NOMO-1 treated with dmso at 0.1 percent for 144 hours (cell line): Measurements from ENCODE around the gene REEP2.
"Not testable (repeated sequence)": the region's sequence is repeated elsewhere in the genome, so short reads cannot be mapped to it uniquely, and the experiment has no call there.

ENCODE experiments used
- DNase-seq: peaks from one replicate; lab custom pipeline; 2025; ENCODE audit not compliant: unreplicated experiment; lab: John Stamatoyannopoulos, UW

REEP2 gene

DNA sequence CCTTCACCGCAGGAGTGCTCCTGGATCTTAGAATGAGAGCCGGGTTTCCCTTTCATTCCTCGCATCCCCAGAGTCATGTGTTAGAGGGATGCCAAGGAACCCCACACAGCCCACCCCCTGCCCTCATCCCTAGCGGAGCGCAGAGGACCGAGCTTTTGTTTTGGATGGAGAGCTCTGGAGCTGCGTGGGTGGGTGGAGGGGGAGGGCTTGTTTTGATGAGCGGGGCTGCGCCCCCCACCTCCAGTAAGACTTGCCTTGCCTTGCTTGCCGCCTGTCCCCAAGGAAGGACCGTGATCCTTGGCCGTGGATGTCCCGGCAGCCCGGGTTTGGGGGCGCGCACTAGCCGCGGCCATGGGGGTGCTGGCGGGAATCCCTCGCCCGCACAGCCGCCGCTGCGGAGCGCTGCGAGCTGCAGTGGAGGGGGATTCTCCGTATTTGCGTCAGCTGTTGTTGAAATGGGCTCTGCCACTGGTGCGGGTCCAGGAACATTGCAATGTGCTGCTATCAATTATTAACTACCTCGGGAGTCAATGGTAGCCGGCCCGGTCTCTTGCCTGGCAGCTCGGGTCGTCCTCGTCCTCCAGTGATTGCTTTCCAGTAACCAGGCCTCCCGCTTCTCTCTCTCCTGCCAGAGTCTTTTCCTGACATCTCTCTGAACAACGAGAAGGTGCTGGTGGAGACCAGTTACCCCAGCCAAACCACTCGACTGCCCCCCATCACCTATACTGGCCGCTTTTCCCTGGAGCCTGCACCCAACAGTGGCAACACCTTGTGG is 27.5 kb downstream of the REEP2 start:
- no peak for DNase-seq

DNA sequence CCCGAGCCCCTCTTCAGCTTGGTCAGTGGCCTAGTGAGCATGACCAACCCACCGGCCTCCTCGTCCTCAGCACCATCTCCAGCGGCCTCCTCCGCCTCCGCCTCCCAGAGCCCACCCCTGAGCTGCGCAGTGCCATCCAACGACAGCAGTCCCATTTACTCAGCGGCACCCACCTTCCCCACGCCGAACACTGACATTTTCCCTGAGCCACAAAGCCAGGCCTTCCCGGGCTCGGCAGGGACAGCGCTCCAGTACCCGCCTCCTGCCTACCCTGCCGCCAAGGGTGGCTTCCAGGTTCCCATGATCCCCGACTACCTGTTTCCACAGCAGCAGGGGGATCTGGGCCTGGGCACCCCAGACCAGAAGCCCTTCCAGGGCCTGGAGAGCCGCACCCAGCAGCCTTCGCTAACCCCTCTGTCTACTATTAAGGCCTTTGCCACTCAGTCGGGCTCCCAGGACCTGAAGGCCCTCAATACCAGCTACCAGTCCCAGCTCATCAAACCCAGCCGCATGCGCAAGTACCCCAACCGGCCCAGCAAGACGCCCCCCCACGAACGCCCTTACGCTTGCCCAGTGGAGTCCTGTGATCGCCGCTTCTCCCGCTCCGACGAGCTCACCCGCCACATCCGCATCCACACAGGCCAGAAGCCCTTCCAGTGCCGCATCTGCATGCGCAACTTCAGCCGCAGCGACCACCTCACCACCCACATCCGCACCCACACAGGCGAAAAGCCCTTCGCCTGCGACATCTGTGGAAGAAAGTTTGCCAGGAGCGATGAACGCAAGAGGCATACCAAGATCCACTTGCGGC is 28.2 kb downstream of the REEP2 start:
- no peak for DNase-seq

DNA sequence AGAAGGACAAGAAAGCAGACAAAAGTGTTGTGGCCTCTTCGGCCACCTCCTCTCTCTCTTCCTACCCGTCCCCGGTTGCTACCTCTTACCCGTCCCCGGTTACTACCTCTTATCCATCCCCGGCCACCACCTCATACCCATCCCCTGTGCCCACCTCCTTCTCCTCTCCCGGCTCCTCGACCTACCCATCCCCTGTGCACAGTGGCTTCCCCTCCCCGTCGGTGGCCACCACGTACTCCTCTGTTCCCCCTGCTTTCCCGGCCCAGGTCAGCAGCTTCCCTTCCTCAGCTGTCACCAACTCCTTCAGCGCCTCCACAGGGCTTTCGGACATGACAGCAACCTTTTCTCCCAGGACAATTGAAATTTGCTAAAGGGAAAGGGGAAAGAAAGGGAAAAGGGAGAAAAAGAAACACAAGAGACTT is 28.9 kb downstream of the REEP2 start:
- DNase-seq = no peak

DNA sequence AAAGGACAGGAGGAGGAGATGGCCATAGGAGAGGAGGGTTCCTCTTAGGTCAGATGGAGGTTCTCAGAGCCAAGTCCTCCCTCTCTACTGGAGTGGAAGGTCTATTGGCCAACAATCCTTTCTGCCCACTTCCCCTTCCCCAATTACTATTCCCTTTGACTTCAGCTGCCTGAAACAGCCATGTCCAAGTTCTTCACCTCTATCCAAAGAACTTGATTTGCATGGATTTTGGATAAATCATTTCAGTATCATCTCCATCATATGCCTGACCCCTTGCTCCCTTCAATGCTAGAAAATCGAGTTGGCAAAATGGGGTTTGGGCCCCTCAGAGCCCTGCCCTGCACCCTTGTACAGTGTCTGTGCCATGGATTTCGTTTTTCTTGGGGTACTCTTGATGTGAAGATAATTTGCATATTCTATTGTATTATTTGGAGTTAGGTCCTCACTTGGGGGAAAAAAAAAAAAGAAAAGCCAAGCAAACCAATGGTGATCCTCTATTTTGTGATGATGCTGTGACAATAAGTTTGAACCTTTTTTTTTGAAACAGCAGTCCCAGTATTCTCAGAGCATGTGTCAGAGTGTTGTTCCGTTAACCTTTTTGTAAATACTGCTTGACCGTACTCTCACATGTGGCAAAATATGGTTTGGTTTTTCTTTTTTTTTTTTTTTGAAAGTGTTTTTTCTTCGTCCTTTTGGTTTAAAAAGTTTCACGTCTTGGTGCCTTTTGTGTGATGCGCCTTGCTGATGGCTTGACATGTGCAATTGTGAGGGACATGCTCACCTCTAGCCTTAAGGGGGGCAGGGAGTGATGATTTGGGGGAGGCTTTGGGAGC is 29.5 kb downstream of the REEP2 start:
- DNase-seq = no peak

DNA sequence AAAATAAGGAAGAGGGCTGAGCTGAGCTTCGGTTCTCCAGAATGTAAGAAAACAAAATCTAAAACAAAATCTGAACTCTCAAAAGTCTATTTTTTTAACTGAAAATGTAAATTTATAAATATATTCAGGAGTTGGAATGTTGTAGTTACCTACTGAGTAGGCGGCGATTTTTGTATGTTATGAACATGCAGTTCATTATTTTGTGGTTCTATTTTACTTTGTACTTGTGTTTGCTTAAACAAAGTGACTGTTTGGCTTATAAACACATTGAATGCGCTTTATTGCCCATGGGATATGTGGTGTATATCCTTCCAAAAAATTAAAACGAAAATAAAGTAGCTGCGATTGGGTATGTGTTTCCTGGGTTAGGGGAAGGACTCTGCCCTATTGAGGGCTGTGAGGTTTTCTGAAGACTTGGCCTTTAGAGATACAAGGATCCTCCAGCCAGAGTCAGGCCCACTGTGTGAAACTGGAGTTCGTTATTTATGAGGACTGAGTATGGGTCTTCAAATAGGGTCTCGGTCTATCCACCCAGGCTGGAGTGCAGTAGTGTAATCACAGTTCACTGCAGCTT is 30.2 kb downstream of the REEP2 start:
- DNase-seq = no peak

DNA sequence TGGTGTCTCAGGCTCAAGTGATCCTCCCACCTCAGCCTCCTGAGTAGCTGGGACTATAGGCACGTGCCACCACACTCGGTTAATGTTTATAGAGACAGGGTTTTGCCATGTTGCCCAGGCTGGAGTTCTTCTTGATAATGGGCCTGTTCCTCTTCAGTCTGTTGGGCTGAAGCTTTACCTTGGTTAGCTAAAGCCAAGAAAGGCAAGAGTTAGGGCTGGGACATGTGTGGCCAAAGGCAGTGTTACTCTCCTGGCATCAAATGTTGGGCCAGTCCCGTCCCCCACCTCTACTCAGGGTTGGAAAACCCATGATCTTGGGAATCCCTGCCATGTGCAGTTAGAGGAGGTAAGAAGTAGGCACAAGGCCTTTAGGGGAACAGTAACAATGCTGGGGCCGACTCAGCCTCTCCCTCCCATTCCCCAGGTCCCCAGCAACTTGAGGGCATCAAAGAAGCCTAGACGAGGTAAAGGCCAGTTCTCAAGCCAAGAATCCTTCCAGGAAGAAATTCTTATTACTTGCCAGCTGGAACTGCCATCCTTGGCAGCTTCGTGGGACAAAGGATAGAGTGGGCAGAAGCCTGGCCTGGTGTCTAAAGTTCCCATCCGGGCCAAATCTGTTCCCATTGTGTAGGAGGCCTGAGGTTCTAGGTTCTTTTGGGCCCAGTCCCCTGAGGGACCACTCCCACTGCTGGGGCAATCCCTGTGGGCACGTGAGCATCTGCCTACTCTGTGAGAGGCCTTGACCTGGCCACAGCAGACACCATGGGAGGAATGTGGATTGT is 30.9 kb downstream of the REEP2 start:
- DNase-seq = no peak

DNA sequence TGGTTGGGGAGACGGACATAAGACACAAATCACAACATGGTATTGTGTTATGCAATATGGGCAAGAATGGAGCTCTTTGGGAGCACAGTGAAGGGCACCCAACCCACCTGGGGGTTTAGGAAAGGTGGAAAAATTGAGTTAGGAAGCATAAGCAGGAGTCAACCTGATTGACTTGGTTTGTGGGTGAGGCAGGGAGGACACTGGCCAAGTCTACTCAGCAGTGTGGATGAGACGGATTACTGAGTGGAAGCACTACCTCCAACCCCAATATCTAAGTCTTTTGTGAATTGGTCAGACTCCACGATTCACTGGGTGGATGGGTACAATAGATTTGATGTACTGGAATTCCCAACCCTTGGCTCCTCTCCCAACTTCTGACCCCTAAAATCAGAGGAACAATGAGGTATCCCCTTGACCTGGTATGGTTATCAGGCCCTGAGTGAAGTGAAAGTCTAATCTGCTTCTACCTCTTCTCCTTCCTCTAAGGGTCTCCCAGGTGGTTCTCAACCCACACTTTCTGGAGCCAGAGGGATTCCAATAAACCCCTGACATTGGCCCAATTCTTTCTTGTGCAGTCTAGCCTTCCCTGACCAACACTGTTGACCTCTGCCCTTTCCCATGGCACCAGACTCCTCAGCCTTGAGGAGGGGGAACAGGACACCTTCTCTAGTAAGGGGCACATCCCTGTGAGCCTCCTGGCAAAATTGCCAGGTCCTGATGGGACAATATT is 31.6 kb downstream of the REEP2 start:
- no peak for DNase-seq

DNA sequence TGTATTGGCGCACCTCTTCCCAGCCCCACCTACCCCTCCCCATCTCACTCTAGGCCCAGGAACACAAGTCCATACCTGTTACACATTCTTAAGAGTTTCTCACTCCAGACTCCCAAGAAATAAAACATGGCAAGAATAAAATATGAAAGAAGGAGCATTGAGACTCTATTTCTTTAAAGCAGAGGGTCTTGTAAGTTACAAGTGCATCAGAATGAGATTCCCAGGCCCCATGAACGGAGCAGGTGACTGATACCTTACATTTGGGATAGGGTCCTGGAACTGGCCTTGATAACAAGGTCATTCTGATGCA is 32.1 kb downstream of the REEP2 start:
- DNase-seq = no peak

DNA sequence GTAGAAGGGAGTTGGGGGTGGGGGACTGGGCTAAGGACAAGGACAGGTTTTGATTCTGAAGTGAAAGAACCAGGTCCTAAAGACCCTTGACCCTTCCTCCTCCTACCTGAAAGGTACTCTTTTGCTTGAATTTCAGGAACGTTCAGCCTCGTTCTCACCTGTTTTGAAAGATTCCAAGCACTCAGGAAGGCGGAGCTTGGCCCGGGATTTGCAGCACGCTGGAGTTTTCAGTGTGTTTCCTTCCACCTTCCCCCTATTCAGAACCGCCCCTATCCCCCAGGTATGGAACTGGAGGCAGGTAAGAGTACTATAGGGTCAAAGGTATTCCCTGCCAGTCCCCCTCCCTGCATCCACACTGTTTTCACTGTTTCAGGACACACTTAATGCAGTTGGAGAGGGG is 33.5 kb downstream of the REEP2 start:
- no peak for DNase-seq

DNA sequence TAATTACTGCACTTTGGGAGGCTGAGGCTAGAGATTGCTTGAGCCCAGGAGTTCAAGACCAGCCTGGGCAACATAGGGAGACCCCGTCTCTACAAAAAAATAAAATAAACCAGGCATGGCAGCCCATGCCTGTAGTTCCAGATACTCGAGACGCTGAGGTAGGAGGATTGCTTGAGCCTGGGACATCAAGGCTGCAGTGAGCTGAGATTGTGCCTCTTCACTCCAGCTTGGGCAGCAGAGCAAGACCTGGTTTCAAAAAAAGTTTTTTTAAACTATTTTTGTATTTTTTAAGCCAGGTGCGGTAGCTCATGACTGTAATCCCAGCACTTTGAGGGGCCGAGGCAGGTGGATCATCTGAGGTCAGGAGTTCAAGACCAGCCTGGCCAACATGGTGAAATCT is 34.3 kb downstream of the REEP2 start:
- DNase-seq = not testable (repeated sequence)

DNA sequence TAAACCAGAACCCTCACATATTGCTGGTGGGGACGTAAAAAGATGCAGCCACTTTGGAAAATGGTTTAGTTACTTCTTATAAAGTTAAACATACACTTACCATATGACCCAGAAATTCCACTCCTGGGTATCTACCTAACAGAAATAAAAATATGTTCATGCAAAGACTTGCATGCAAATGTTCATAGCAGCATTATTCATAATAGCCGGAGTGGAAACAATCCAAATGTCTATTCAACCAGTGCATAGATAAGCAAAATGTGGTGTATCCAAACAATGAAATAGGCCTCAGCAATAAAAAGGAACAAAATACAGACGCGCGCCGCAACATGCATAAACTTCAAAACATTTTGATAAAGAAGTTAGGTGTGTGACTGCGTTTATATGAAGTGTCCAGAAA is 38.1 kb downstream of the REEP2 start:
- DNase-seq = no peak

DNA sequence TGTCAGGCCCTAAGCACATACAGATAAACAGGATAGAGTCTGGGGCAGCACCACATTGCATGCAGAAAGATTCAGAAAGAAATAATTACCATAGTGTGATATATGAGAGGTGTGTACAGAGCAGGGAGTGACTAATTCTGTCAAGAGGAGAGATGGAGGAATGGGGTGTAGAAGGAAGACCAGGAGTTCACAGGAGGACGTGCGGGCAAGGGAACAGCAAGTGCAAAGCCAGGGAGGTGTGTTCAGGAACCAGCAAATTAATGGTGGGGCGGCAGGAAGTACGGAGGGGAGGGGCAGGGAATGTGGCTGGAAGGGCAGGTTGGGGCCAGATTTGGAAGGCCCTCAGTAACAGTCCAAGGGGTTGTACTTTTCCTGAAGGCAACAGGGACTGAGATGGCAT is 43.8 kb downstream of the REEP2 start:
- DNase-seq = no peak

DNA sequence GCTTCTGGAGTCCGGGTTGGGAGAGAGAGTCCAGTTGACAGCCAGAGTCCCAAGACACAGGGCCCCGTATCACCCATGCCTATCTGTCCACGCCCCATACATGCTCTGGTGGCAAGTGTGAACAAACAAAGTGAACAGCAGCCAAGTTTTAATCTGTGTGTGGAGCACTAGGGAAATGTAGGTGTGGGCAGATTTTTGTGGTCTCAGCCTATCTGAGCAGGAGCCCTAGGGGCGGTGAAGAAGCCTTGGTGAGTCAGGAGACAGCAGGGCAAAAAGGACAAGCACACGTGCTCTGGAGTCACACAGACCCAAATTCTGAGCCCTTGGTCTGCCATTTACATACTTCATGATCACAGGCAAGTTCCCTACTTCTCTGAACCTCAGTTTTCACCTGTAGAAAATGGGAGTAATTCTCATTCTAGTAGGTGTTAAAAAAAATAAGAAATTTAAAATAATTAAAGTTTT is 49.7 kb downstream of the REEP2 start:
- no peak for DNase-seq

DNA sequence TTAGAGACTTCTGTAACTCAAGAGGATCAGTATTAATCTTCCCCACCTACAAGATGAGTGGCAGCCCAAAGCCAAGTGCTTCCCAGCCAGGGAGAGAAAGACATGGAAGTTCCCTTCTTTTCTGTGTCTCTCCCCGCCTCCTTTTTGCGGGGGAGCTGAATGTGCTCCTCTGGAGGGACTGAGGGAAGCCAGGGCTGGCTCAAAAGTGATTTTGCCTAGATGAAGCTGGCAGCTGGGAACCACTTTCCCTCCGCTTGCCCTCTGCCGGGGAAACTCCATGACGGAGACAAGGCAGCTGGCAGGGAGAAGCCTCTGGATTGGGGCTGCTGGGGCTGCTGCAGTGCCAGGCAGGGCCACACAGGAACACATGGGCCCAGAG is 50.8 kb downstream of the REEP2 start:
- no peak for DNase-seq

DNA sequence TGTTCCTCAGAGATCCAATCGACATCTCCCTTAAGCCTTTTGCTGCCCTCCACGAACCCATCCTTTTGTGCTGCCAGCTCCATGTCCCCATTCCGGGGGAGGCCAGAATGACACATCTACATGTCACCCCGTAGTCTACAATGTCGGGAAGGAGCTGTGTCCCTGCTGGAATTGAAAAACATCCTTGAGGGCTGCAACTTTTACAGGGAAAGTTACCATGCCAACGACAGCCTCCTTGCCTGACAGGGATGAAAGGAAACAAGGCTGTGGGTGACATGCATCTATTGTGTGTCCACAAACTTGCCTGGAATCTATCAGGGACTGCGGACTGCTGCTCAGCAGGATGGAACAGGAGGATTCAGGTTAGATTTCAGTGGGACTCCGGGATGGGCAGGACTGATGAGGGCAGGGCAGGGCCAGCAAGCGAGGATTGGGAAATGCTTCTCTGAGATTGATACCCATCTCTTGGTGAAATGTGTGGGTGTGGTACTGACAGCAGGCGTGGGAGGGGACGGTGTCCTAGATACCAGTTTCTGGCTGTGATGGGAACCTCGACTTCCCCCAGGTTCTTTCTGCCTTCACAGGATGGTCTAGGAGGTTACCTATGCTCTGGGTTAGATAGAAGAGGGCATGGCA is 51.9 kb downstream of the REEP2 start:
- no peak for DNase-seq

DNA sequence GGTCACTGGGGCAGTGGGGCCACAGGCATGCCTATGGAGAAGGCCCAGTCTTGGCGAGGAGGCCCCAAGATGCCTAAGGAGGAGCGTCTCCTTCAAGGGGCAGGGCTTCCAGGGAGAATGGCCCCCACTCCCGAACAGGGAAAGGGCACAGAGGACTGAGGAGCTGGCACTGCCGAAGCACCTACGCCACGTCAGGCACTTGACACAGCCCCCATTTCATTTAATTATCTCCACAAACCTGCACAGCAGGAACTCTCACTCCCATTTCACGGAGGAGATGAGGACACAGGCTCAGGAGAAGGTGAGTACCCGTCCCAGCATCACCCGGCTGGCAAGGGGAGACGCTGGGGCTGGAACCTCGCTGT is 52.4 kb downstream of the REEP2 start:
- no peak for DNase-seq

DNA sequence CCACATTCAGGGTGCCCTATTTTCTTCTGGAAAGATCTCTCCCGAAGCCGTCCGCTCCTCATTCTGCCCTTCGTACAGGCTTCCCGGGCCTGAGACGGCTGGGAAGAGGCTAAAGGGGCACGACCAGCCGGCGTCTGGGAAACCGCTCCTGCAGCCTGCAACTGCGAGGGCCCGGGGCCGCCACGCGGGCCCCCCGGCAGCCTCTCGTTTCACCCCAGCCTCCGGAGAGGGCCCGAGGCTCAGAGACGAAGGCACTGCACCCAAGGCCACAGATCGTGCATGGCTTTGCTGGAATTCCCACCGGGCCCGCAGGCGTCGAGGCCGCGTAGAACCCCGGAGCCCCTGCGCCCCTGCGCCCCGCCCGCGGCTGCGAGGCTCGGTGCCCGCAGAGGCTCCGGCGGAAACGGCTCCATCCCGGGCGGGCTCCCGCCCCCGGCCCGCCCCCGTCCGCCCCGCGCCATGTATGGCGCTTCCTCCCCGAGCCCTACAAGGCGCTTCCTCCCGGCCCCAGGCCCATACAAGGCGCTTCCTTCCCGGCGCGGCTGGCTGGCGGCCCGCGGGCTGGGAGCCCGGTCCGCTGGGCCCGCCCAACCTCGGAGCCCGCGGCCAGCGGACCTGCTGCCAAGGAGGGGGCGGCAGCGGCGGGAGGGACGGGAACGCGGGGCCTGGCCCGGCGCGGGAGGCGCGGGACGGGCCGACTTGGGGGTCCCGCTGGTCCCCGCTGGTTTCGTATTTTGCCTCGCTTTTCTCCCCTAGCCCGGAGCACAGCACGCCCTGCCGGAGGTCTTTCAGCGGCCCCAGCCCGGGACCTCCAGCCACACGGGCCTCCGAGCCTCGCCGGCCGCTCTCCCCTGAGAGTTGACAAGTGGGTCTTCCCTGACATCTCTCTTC is 53.1 kb downstream of the REEP2 start:
- peak; percentile 84 for DNase-seq

DNA sequence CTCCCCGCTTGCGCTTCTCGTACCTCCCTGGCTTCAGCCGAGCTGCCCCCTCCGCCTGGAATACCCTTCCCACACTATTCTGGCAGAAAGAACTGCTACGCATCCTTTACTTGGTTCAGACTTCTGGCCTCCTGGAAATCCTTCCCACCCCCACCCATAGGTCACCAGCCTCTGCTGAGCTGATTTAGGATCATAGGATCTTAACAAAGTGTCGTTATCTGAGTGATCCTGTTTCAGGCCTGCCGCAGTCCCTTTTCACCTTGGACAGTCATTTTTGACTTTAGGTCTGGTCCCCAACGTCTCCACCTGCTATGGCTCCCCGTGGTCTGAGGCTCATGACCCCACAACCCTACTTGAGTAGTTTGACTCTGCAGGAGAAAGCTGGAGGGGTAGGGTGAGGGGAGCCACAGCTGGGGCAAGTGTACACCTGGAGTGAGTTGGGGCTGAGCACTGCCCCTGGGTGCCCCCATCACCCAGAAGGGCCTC is 53.7 kb downstream of the REEP2 start:
- no peak for DNase-seq
